Heart right ventricle (tissue), 16 donors: ENCODE data around the gene ZBED1. TPM values are rescaled to one million over a fixed set of nuclear protein-coding genes. Genes with fewer than 3 reads are reported as not detected.

ENCODE experiments used
- ATAC-seq, 8 donors: fragments of 200-7000 bp; cut with Tn5 transposase; one replicate each; pipeline ENCODE4 v1.9.1; 2020; ENCODE audit warnings: mild to moderate bottlenecking in 8 of 8, moderate library complexity in 8 of 8, moderate number of reproducible peaks in 1 of 8
- DNase-seq, 2 donors: peaks; one replicate each; pipeline ENCODE4 v3.0.0-alpha.2; 2020
- H3K27ac ChIP-seq, 10 donors: fragments of 200-600 bp; sonication (generic) in 2 of 10; one replicate each; pipeline versions ENCODE4 v1.5.0 to v1.8.0; 2020 to 2022; ENCODE audit warnings: mild to moderate bottlenecking in 3 of 10
- H3K27me3 ChIP-seq, 7 donors: fragments of 200-600 bp; one replicate each; pipeline ENCODE4 v1.8.0; 2021 to 2022; ENCODE audit warnings: mild to moderate bottlenecking in 2 of 7
- H3K36me3 ChIP-seq, 9 donors: fragments of 200-600 bp; sonication (generic) in 1 of 9; one replicate each; pipeline versions ENCODE4 v1.5.0 to v1.8.0; 2020 to 2022; ENCODE audit warnings: mild to moderate bottlenecking in 2 of 9
- H3K4me1 ChIP-seq, 9 donors: fragments of 200-600 bp; sonication (generic) in 1 of 9; one replicate each; pipeline versions ENCODE4 v1.5.0 to v1.8.0; 2020 to 2022; ENCODE audit warnings: mild to moderate bottlenecking in 4 of 9
- H3K4me3 ChIP-seq, 10 donors: fragments of 200-600 bp; sonication (generic) in 2 of 10; one replicate each; pipeline versions ENCODE4 v1.5.0 to v1.8.0; 2020 to 2022; ENCODE audit warnings: mild to moderate bottlenecking in 7 of 10, moderate library complexity in 2 of 10
- H3K9me3 ChIP-seq, 11 donors: fragments of 200-600 bp in 10 of 11; sonication (generic) in 2 of 11; one replicate each; pipeline versions ENCODE4 v1.5.0 to v1.8.0; 2013 to 2022; ENCODE audit warnings: mild to moderate bottlenecking in 2 of 11, control low read depth in 1 of 11, moderate library complexity in 1 of 11
- CTCF ChIP-seq, 9 donors: fragments of 200-600 bp; sonication (generic) in 2 of 9; IDR thresholded peaks; one replicate each; pipeline versions ENCODE4 v1.5.0 to v1.8.0; 2021 to 2022; ENCODE audit warnings: antibody characterized with exemption in 9 of 9, mild to moderate bottlenecking in 5 of 9, moderate library complexity in 1 of 9
- WGBS, 2 donors: extraction: QIAGEN DNeasy Blood & Tissue Kit; methylation state at CpG; one replicate each; pipeline ENCODE4 v1.1.7; 2013; ENCODE audit warnings: inconsistent platforms in 1 of 2; 5-methylcytosine and 5-hydroxymethylcytosine counted together
- intact Hi-C, 10 donors: fragments of 100-400 bp; cut with DNase I; formaldehyde crosslinking; loops; one replicate each; pipeline versions ENCODE4 v1.11.1 to v1.14.2; 2022
- polyA plus RNA-seq, 2 donors: library from polyadenylated mRNA; stranded (reverse); fragments of 200-250 nt; gene quantifications; one replicate each; pipeline ENCODE4 v1.2.3, GENCODE V29; 2013
- total RNA-seq, 10 donors: library from RNA; stranded (reverse); fragmentation: NEBNext Ultra II Directional in 3 of 10; extraction: Animal tissue kit (Norgen Biotek cat#: 25700) in 3 of 10; gene quantifications; one replicate each; pipeline versions ENCODE4 v1.2.1 to v1.2.4, GENCODE V29; 2021 to 2023
- donor health status: Arrhythmogenic right ventricular cardiomyopathy.
- donor health status: ischemic (EF 13 %, LVEDD 7.1; RV severe dilation, severe dysfunction).
- donor health status: healthy with polysubstance abuse.
- donor health status: DM: no; HTN: yes; CAD: no.
- donor health status: DM: no; HTN: no; CAD: no.
- donor health status: ischemic (EF 25% LVEDD 6.9; RV normal size, moderate dysfunction).
- donor health status: ischemic (EF 25% LVEDD 5.7; RV mildly dilated, moderate dysfunction).
- donor health status: healthy.
- donor health status: DM: yes; HTN: yes; CAD: no.
- donor health status: Ischemic cardiomyopathy.
- donor health status: ischemic (EF 35%, LVEDD 5.7; RV mildly dilated, moderate dysfunction).
- donor health status: nonischemic (EF 11% LVEDD 7.7; RV severe dilation, severe dysfunction).
- donor health status: DM: yes; HTN: yes; CAD: no.
- donor health status: PGD.
- donor health status: ischemic (EF 29% LVEDD 5.4; RV normal size, mild dysfunction).
- donor health status: nonischemic (EF 23%, LVEDD 6.1; RV moderate dilation, normal function).

ZBED1 gene
- total and polyA plus RNA-seq, 12 donors: 19.0 to 60.8 (median 53.1) TPM

- DNase-seq: no peak
- Histone ChIP-seq H3K4me3 (no peak overlapping the region), H3K27ac (no peak overlapping the region), H3K27me3 (peaks cover 0 to 12% (median 0%) of the 10 kb centered on the region in 7 donors), H3K9me3 (peaks cover 0 to 11% (median 0%) of the 10 kb centered on the region in 11 donors), H3K4me1 (peaks cover 0 to 7% (median 0%) of the 10 kb centered on the region in 9 donors), H3K36me3 (no peaks in the 10 kb centered on the region)
- no peak for ATAC-seq
- WGBS, 2 donors: 75 to 82% methylated on average over 4 of the region's 4 CpGs
- TF ChIP-seq CTCF (IDR thresholded peaks at IDR 0.05): no peak
- intact Hi-C loops: no loop called here
These were observed 47.0 kb upstream of the ZBED1 start for GRCh38 chrX:2547736-2548135.

- WGBS, 2 donors: 27 to 88% methylated on average over 1 of the region's 1 CpG
- peaks cover 0 to 11% (median 0%) of the 10 kb centered on the region in 11 donors for H3K9me3 ChIP-seq
- no peak for TF ChIP-seq CTCF (IDR thresholded peaks at IDR 0.05)
- H3K4me3 ChIP-seq: no peak overlapping the region
- H3K36me3 ChIP-seq: no peaks in the 10 kb centered on the region
- DNase-seq (no peak), ATAC-seq (no peak)
- peaks cover 0 to 12% (median 0%) of the 10 kb centered on the region in 7 donors for H3K27me3 ChIP-seq
- intact Hi-C loops: no loop called here
- H3K27ac ChIP-seq: no peak overlapping the region
- H3K4me1 ChIP-seq: peaks cover 0 to 7% (median 0%) of the 10 kb centered on the region in 9 donors
These were observed 45.7 kb upstream of the ZBED1 start for GRCh38 chrX:2546496-2546895.

GRCh38 chrX:2545144-2545543 lies 44.4 kb upstream of the ZBED1 start:
- no peak for TF ChIP-seq CTCF (IDR thresholded peaks at IDR 0.05)
- no peak for ATAC-seq
- peaks cover 0 to 6% (median 0%) of the 10 kb centered on the region in 7 donors for H3K27me3 ChIP-seq
- intact Hi-C loops: no loop called here
- no peak overlapping the region for H3K27ac ChIP-seq
- H3K4me3 ChIP-seq: no peak overlapping the region
- H3K9me3 ChIP-seq: peaks cover 0 to 11% (median 0%) of the 10 kb centered on the region in 11 donors
- DNase-seq: no peak
- 15 to 19% methylated on average over 1 of the region's 1 CpG for WGBS, 2 donors
- no peaks in the 10 kb centered on the region for H3K36me3 ChIP-seq
- H3K4me1 ChIP-seq: peaks cover 0 to 7% (median 0%) of the 10 kb centered on the region in 9 donors

DNA sequence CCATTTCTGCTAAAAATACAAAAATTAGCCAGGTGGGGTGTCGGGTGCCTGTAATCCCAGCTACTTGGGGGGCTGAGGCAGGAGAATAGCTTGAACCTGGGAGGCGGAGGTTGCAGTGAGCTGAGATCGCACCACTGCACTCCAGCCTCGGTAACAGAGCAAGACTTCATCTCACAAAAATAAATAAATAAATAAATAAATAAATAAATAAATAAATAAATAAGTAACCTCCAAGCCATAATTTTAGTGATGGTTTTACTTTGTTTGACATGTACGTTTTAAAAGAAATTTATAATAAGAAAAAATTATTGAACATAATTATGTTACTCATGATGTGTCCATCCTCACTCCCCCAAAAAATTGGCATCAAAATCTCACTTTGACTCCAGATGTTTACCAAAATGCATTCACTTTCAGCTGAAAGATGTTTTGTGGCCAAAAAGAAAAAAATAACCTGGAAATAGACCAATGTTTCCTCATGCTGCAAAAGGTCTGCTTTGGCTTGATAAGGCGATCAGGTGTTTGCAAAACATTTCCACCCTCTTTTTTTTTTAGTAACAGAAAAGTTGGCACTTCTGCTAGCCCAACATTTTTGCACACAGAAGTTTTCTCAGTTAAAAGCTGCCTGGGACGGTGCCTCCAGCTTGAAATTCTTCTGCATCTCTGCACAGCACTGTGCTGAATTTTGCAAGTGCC lies 42.2 kb upstream of the ZBED1 start:
- peaks cover 0 to 7% (median 0%) of the 10 kb centered on the region in 9 donors for H3K4me1 ChIP-seq
- 62 to 66% methylated on average over 7 of the region's 7 CpGs for WGBS, 2 donors
- intact Hi-C loops: no loop called here
- no peak overlapping the region for H3K4me3 ChIP-seq
- peaks cover 0 to 11% (median 0%) of the 10 kb centered on the region in 11 donors for H3K9me3 ChIP-seq
- H3K27ac ChIP-seq: no peak overlapping the region
- no peaks in the 10 kb centered on the region for H3K36me3 ChIP-seq
- DNase-seq (no peak), ATAC-seq (no peak)
- TF ChIP-seq CTCF (IDR thresholded peaks at IDR 0.05): no peak
- H3K27me3 ChIP-seq: peaks cover 0 to 3% (median 0%) of the 10 kb centered on the region in 7 donors
